ENCODE measurements around the gene RANBP1. TPM values are rescaled to one million over a fixed set of nuclear protein-coding genes. Genes with fewer than 3 reads are reported as not detected.

Gene RANBP1
- total and polyA plus RNA-seq, 2 donors (not counting 1 experiment from before 2014, with no cell fraction given) = 67.0 to 77.6 TPM

GRCh38 chr22:20131859-20132685 is 16.2 kb downstream of the RANBP1 start:
- ATAC-seq (ENCODE audit: low read depth) = no peak
- H3K9me3 Mint-ChIP-seq (ENCODE audit: insufficient read depth) = no peaks in the 10 kb centered on the region

More at GRCh38 chr22:20131859-20132685, 16.2 kb downstream of the RANBP1 start:
- Histone ChIP-seq H3K27me3 (replicated peaks in 1 of 4; ENCODE audit: control extremely low read depth in 1 of 4, control insufficient read depth in 3 of 4, insufficient read depth in 4 of 4, low read length in 3 of 4) (no peaks in the 10 kb centered on the region), H3K27ac (ENCODE audit: low read length in 2 of 2) (peak overlapping the region in 1 of 2 donors; percentile 49), H3K9me3 (ENCODE audit: control extremely low read depth in 1 of 3, control insufficient read depth in 2 of 3, insufficient read depth in 1 of 3, low read length in 2 of 3) (no peaks in the 10 kb centered on the region), H3K4me3 (ENCODE audit: control extremely low read depth in 1 of 5, extremely low read depth in 1 of 5, insufficient read depth in 1 of 5, low read depth in 2 of 5, low read length in 4 of 5) (peak overlapping the region in 4 of 5 experiments; percentile 59 to 73 (median 66)), H3K79me2 (ENCODE audit: control insufficient read depth, insufficient read depth, low read length) (peaks cover 42% of the 10 kb centered on the region), H2AFZ (ENCODE audit: insufficient read depth, low read depth, low read length, poor library complexity, severe bottlenecking) (peak overlapping the region; percentile 70), H4K20me1 (ENCODE audit: control insufficient read depth, insufficient read depth, low read length, poor library complexity, severe bottlenecking) (peaks cover 48% of the 10 kb centered on the region), H3K4me1 (ENCODE audit: control insufficient read depth in 2 of 2, insufficient read depth in 2 of 2, low read length in 2 of 2) (peaks cover 14 to 42% of the 10 kb centered on the region in 2 donors), H3K4me2 (replicated peaks; ENCODE audit: low read depth, low read length, poor library complexity, severe bottlenecking) (peak overlapping the region; percentile 96), H3K36me3 (replicated peaks in 1 of 2; ENCODE audit: control extremely low read depth in 1 of 2, control insufficient read depth in 1 of 2, extremely low read depth in 1 of 2, insufficient read depth in 2 of 2, low read length in 1 of 2) (peaks cover 0 to 2% of the 10 kb centered on the region in 2 experiments), H3K9ac (ENCODE audit: low read length) (peak overlapping the region; percentile 75)
- DNase-seq = peak; percentile 42
- WGBS (ENCODE audit: insufficient coverage) = under 1% methylated on average over 72 of the region's 72 CpGs
- H3K4me3 Mint-ChIP-seq = peak overlapping the region; percentile 74
- CTCF ChIA-PET = no interaction called here
- intact Hi-C loops (cut with micrococcal nuclease) = loop anchor here (1.0 to 5.0 kb wide), 6 partner anchors 15 to 375 kb away; partner anchors contain the start of genes DGCR8, MED15 and TRMT2A
- H3K27ac Mint-ChIP-seq = peak overlapping the region; percentile 41
- no peaks in the 10 kb centered on the region for H3K27me3 Mint-ChIP-seq
- TF ChIP-seq EZH2 (IDR thresholded peaks at IDR 0.05; ENCODE audit: borderline replicate concordance, insufficient read depth, low read depth, low read length, poor library complexity, severe bottlenecking) = no peak
- TF ChIP-seq, protein P1, sequence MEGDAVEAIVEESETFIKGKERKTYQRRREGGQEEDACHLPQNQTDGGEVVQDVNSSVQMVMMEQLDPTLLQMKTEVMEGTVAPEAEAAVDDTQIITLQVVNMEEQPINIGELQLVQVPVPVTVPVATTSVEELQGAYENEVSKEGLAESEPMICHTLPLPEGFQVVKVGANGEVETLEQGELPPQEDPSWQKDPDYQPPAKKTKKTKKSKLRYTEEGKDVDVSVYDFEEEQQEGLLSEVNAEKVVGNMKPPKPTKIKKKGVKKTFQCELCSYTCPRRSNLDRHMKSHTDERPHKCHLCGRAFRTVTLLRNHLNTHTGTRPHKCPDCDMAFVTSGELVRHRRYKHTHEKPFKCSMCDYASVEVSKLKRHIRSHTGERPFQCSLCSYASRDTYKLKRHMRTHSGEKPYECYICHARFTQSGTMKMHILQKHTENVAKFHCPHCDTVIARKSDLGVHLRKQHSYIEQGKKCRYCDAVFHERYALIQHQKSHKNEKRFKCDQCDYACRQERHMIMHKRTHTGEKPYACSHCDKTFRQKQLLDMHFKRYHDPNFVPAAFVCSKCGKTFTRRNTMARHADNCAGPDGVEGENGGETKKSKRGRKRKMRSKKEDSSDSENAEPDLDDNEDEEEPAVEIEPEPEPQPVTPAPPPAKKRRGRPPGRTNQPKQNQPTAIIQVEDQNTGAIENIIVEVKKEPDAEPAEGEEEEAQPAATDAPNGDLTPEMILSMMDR (IDR thresholded peaks at IDR 0.05) = no peak
- peaks cover 28% of the 10 kb centered on the region for H3K4me1 Mint-ChIP-seq
- POLR2A ChIA-PET = no interaction called here
